Measurements from ENCODE around the gene AGFG1. TPM values are rescaled to one million over a fixed set of nuclear protein-coding genes. Genes with fewer than 3 reads are reported as not detected.

AGFG1 gene
- total RNA-seq, 1 experiment from 2014 or later = 122 TPM

DNA sequence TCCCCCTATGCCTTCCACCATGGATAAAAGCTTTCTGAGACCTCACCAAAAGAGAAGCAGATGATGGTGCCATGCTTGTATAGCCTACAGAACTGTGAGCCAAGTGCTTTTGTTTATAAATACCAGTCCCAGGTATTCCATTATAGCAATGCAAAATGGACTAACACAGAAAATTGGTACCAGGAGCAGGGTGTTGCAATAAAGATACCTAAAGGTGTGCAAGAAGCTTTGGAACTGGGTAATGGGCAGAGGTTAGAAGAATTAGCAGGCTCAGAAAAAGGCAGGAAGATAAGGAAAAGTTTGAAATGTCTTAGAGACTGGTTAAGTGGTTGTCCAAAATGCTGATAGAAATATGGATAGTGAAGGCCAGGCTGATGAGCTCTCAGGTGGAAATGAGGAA is 110.4 kb downstream of the AGFG1 start:
- no peak overlapping the region for H3K4me3 ChIP-seq (ENCODE audit: low read depth, low read length, poor library complexity, severe bottlenecking)
- intact Hi-C loops (cut with micrococcal nuclease; ENCODE audit: unreplicated experiment) = no loop called here
- TF ChIP-seq EZH2 (IDR thresholded peaks at IDR 0.05; ENCODE audit: borderline replicate concordance, low read depth, low read length, poor library complexity, severe bottlenecking) = no peak
- TF ChIP-seq, protein P1, sequence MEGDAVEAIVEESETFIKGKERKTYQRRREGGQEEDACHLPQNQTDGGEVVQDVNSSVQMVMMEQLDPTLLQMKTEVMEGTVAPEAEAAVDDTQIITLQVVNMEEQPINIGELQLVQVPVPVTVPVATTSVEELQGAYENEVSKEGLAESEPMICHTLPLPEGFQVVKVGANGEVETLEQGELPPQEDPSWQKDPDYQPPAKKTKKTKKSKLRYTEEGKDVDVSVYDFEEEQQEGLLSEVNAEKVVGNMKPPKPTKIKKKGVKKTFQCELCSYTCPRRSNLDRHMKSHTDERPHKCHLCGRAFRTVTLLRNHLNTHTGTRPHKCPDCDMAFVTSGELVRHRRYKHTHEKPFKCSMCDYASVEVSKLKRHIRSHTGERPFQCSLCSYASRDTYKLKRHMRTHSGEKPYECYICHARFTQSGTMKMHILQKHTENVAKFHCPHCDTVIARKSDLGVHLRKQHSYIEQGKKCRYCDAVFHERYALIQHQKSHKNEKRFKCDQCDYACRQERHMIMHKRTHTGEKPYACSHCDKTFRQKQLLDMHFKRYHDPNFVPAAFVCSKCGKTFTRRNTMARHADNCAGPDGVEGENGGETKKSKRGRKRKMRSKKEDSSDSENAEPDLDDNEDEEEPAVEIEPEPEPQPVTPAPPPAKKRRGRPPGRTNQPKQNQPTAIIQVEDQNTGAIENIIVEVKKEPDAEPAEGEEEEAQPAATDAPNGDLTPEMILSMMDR (conservative IDR thresholded peaks at IDR 0.05; ENCODE audit: low read depth, low read length) = no peak
- no TSS peak for BruUV-seq (replicated peaks)
- ChIA-PET CTCF (no interaction called here), POLR2A (ENCODE audit: low non-redundant PET) (no interaction called here)
- H3K36me3 ChIP-seq (ENCODE audit: insufficient read depth, low read length, poor library complexity, severe bottlenecking) = no peaks in the 10 kb centered on the region
- no peak overlapping the region for H3K27ac ChIP-seq (ENCODE audit: low read depth, low read length, poor library complexity, severe bottlenecking)
- no peaks in the 10 kb centered on the region for H3K4me1 ChIP-seq (ENCODE audit: insufficient read depth, low read length, poor library complexity, severe bottlenecking)
- no peaks in the 10 kb centered on the region for H3K27me3 ChIP-seq (replicated peaks; ENCODE audit: insufficient read depth, low read depth, low read length, poor library complexity)
- H3K9me3 ChIP-seq (ENCODE audit: low read depth, low read length, poor library complexity, severe bottlenecking) = peaks cover 4% of the 10 kb centered on the region
- DNase-seq (ENCODE audit: low spot score) = no peak

DNA sequence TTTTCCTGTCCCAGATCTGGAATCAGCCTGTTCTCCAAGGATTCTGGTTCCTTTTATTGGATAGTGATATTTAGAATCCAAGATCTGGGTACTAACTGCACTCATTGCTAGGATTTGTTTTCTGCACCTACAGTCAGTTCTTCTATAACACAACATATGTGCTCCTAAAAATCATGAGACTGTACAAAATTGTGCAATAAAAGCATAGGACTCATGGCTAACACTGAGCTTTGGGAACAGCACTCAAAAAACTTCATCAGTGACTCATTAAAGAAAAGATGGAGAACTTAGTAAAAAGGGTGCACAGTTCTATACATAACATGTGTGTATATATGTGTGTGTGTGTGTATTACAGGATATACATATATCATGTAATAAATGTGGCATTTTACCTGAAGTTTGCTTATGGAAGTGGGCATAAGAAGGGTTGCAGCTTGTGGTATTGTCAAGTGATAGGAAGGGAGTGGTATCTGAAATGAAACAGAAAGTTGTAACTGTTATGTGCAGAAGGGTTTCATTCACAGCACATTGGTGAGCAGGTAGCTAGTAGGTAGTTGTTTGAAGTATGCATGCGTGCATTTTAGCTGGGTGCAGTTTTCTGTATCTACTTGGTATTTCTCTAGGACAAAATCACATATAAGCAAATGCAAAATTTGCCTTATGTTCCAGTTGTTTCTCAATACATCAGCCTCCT is 120.9 kb downstream of the AGFG1 start:
- TF ChIP-seq EZH2 (IDR thresholded peaks at IDR 0.05; ENCODE audit: borderline replicate concordance, low read depth, low read length, poor library complexity, severe bottlenecking) = no peak
- TF ChIP-seq, protein P1 (conservative IDR thresholded peaks at IDR 0.05; ENCODE audit: low read depth, low read length) = no peak
- CTCF ChIA-PET = no interaction called here
- Histone ChIP-seq H3K9me3 (ENCODE audit: low read depth, low read length, poor library complexity, severe bottlenecking) (no peaks in the 10 kb centered on the region), H3K4me1 (ENCODE audit: insufficient read depth, low read length, poor library complexity, severe bottlenecking) (no peaks in the 10 kb centered on the region), H3K27ac (ENCODE audit: low read depth, low read length, poor library complexity, severe bottlenecking) (no peak overlapping the region), H3K4me3 (ENCODE audit: low read depth, low read length, poor library complexity, severe bottlenecking) (no peak overlapping the region), H3K27me3 (replicated peaks; ENCODE audit: insufficient read depth, low read depth, low read length, poor library complexity) (no peaks in the 10 kb centered on the region), H3K36me3 (ENCODE audit: insufficient read depth, low read length, poor library complexity, severe bottlenecking) (no peaks in the 10 kb centered on the region)
- intact Hi-C loops (cut with micrococcal nuclease; ENCODE audit: unreplicated experiment) = no loop called here
- BruUV-seq (replicated peaks) = no TSS peak
- DNase-seq (ENCODE audit: low spot score) = no peak
- POLR2A ChIA-PET (ENCODE audit: low non-redundant PET) = no interaction called here

DNA sequence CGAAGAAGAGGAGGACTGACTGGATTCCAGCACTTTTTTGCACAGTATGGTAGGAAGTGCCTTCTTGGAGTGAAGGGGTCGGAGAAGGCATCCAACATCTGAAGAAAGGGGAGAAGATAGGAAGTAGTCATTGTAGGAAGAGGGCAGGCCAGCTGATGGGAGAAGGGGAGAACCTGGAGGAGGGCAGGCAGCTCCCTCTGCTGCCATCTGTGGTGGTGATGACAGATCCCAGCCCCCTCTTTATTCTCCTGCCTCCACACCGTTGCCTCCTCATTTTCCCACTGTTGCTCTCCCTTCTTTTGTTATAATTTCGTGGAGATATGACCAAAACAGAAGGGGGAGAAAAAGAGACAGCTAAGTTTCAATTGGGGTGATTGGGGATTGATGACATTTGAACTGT is 123.8 kb downstream of the AGFG1 start:
- no peak for TF ChIP-seq EZH2 (IDR thresholded peaks at IDR 0.05; ENCODE audit: borderline replicate concordance, low read depth, low read length, poor library complexity, severe bottlenecking)
- TF ChIP-seq, protein P1 (conservative IDR thresholded peaks at IDR 0.05; ENCODE audit: low read depth, low read length) = no peak
- no peaks in the 10 kb centered on the region for H3K4me1 ChIP-seq (ENCODE audit: insufficient read depth, low read length, poor library complexity, severe bottlenecking)
- intact Hi-C loops (cut with micrococcal nuclease; ENCODE audit: unreplicated experiment) = no loop called here
- H3K27me3 ChIP-seq (replicated peaks; ENCODE audit: insufficient read depth, low read depth, low read length, poor library complexity) = no peaks in the 10 kb centered on the region
- ChIA-PET CTCF (no interaction called here), POLR2A (ENCODE audit: low non-redundant PET) (no interaction called here)
- H3K27ac ChIP-seq (ENCODE audit: low read depth, low read length, poor library complexity, severe bottlenecking) = no peak overlapping the region
- H3K36me3 ChIP-seq (ENCODE audit: insufficient read depth, low read length, poor library complexity, severe bottlenecking) = no peaks in the 10 kb centered on the region
- BruUV-seq (replicated peaks) = no TSS peak
- DNase-seq (ENCODE audit: low spot score) = no peak
- no peak overlapping the region for H3K4me3 ChIP-seq (ENCODE audit: low read depth, low read length, poor library complexity, severe bottlenecking)
- no peaks in the 10 kb centered on the region for H3K9me3 ChIP-seq (ENCODE audit: low read depth, low read length, poor library complexity, severe bottlenecking)

All from A673 (cell line).